ENCODE results near the gene SEPTIN3.

SEPTIN3 gene

GRCh38 chr22:42001706-42002105 lies 32.5 kb downstream of the SEPTIN3 start:
- Histone ChIP-seq H3K4me2 (no peak overlapping the region), H3K36me3 (peaks cover 0 to 5% (median 0%) of the 10 kb centered on the region in 11 experiments; a peak in 1 of 22 replicates), H3K4me3 (no peak overlapping the region), H3K27me3 (no peaks in the 10 kb centered on the region), H4K20me1 (no peaks in the 10 kb centered on the region), H3K9me3 (replicated peaks in 1 of 11) (peaks cover 5 to 23% (median 14%) of the 10 kb centered on the region in 11 experiments; a peak in 21 of 22 replicates), H3K4me1 (no peaks in the 10 kb centered on the region), H3K27ac (no peak overlapping the region), H3K9ac (no peak overlapping the region)
- no peak for TF ChIP-seq Cebpa-rat (IDR thresholded peaks at IDR 0.05)

- H3K4me3 ChIP-seq = no peak overlapping the region
- no peak for TF ChIP-seq Cebpa-rat (IDR thresholded peaks at IDR 0.05)
Observed at GRCh38 chr22:42007922-42008321, 38.7 kb downstream of the SEPTIN3 start.

GRCh38 chr22:42010778-42011177 lies 41.5 kb downstream of the SEPTIN3 start:
- TF ChIP-seq Cebpa-rat (IDR thresholded peaks at IDR 0.05) = no peak
- Histone ChIP-seq H3K4me3 (no peak overlapping the region), H3K9me3 (replicated peaks in 1 of 11) (peaks cover 31 to 45% (median 42%) of the 10 kb centered on the region in 11 experiments), H3K4me2 (no peak overlapping the region), H4K20me1 (no peaks in the 10 kb centered on the region), H3K27ac (no peak overlapping the region), H3K36me3 (no peaks in the 10 kb centered on the region), H3K27me3 (no peaks in the 10 kb centered on the region), H3K9ac (no peak overlapping the region), H3K4me1 (no peaks in the 10 kb centered on the region)

More at GRCh38 chr22:42007922-42008321, 38.7 kb downstream of the SEPTIN3 start:
- Histone ChIP-seq H3K36me3 (no peaks in the 10 kb centered on the region), H3K9ac (no peak overlapping the region), H4K20me1 (no peaks in the 10 kb centered on the region), H3K27me3 (no peaks in the 10 kb centered on the region), H3K27ac (no peak overlapping the region), H3K4me1 (no peaks in the 10 kb centered on the region), H3K4me2 (no peak overlapping the region), H3K9me3 (replicated peaks in 1 of 11) (peaks cover 31 to 52% (median 48%) of the 10 kb centered on the region in 11 experiments)

- Histone ChIP-seq H3K4me3 (no peak overlapping the region), H3K9ac (no peak overlapping the region), H3K4me2 (no peak overlapping the region), H3K27me3 (no peaks in the 10 kb centered on the region), H3K36me3 (no peaks in the 10 kb centered on the region), H3K27ac (no peak overlapping the region), H3K4me1 (no peaks in the 10 kb centered on the region), H4K20me1 (no peaks in the 10 kb centered on the region), H3K9me3 (replicated peaks in 1 of 11) (peaks cover 31 to 36% (median 33%) of the 10 kb centered on the region in 11 experiments)
- TF ChIP-seq Cebpa-rat (IDR thresholded peaks at IDR 0.05) = no peak
Observed at GRCh38 chr22:42013385-42013784, 44.1 kb downstream of the SEPTIN3 start.

- Histone ChIP-seq H3K27me3 (no peaks in the 10 kb centered on the region), H3K9me3 (replicated peaks in 1 of 11) (peaks cover 6 to 8% (median 8%) of the 10 kb centered on the region in 11 experiments; a peak in 21 of 22 replicates), H3K9ac (no peak overlapping the region), H3K4me2 (no peak overlapping the region), H3K4me1 (no peaks in the 10 kb centered on the region), H3K27ac (no peak overlapping the region), H3K36me3 (no peaks in the 10 kb centered on the region), H3K4me3 (no peak overlapping the region), H4K20me1 (no peaks in the 10 kb centered on the region)
- TF ChIP-seq Cebpa-rat (IDR thresholded peaks at IDR 0.05) = no peak
Observed at GRCh38 chr22:42016111-42016510, 46.9 kb downstream of the SEPTIN3 start.

DNA sequence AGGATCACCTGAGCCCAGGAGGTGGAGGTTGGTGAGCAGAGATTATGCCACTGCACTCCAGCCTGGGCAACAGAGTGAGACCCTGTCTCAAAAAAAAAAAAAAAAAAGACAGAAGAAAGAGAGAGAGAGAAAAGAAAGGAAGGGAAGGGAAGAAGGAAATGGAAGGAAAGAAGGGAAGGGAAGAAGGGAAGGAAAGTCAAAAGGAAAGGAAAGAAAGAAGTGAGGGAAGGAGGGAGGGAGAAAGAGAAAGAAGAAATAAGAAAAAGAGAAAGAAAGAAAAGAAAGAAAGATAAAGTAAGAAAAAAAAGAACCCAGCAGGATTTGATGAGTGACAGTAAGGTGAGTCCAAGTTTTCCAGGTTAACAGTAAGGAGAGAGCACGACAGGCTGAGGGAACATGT lies 49.0 kb downstream of the SEPTIN3 start:
- Histone ChIP-seq H3K27me3 (no peaks in the 10 kb centered on the region), H3K9ac (no peak overlapping the region), H3K4me1 (peaks cover 0 to 12% (median 4%) of the 10 kb centered on the region in 10 experiments; a peak in 12 of 20 replicates), H3K4me3 (no peak overlapping the region), H3K27ac (no peak overlapping the region), H3K4me2 (no peak overlapping the region), H3K36me3 (no peaks in the 10 kb centered on the region), H4K20me1 (no peaks in the 10 kb centered on the region), H3K9me3 (replicated peaks in 1 of 11) (no peaks in the 10 kb centered on the region)
- no peak for TF ChIP-seq Cebpa-rat (IDR thresholded peaks at IDR 0.05)

Measured in BLaER1 treated with 17β-estradiol and CSF1 and Interleukin-3, amounts not matched to agents 10 nM and 100 nM (cell line).